Measurements from ENCODE around the gene LRRC8D. TPM values are rescaled to one million over a fixed set of nuclear protein-coding genes. Genes with fewer than 3 reads are reported as not detected.

The LRRC8D gene
- total and polyA plus RNA-seq, 9 of the 15 experiments (the other 6 are each of a cell fraction or from before 2014, with no cell fraction given), result 3.4 to 53.9 (median 15.9) TPM

- no peaks in the 10 kb centered on the region for H3K27me3 ChIP-seq (ENCODE audit: control insufficient read depth in 2 of 2, insufficient read depth in 2 of 2, low read length in 2 of 2)
- peaks cover 20 to 88% of the 10 kb centered on the region in 2 experiments for H3K4me1 ChIP-seq (replicated peaks in 1 of 2; ENCODE audit: control insufficient read depth in 2 of 2, insufficient read depth in 2 of 2, low read length in 2 of 2)
- H3K4me2 ChIP-seq (ENCODE audit: insufficient read depth, low read length), result peak overlapping the region; percentile 48
- ChIA-PET POLR2A (interaction anchor here (0.9 to 1.3 kb wide), 2 partner anchors 11 to 30 kb away, joined by 3 to 4 read pairs; no protein-coding TSS in a partner anchor), CTCF (ENCODE audit: low intra/inter-chr PET ratio) (no interaction called here)
- peaks cover 13% of the 10 kb centered on the region; the same call in 2 of the 3 replicates for H3K36me3 ChIP-seq (ENCODE audit: control insufficient read depth, insufficient read depth, low read length)
- FAIRE-seq, result peak; percentile 55
- BruUV-seq (replicated peaks), result no TSS peak
- WGBS (ENCODE audit: insufficient coverage, low coverage, missing lambda C conversion rate), result 29% methylated on average over 5 of the region's 5 CpGs
- peaks cover 80% of the 10 kb centered on the region for H3K79me2 ChIP-seq (ENCODE audit: control insufficient read depth, insufficient read depth, low read length)
- H2AFZ ChIP-seq (ENCODE audit: low read depth, low read length), result no peak overlapping the region
- in situ Hi-C loops (cut with MboI) (no loop called here), intact Hi-C loops (cut with micrococcal nuclease) (no loop called here)
- ATAC-seq, result peak; percentile 18; the same call in 1 of the 3 replicates
- H4K20me1 ChIP-seq (replicated peaks; ENCODE audit: control insufficient read depth, insufficient read depth, low read length), result no peaks in the 10 kb centered on the region
- H3K27ac ChIP-seq (ENCODE audit: extremely low read depth, low read depth, low read length), result peak overlapping the region; percentile 74
- DNase-seq (ENCODE audit: extremely low read depth in 1 of 4, low spot score in 3 of 4), result peak in 1 of 4 experiments; percentile 76
- H3K9me3 ChIP-seq (replicated peaks; ENCODE audit: control insufficient read depth, insufficient read depth, low read depth, low read length), result no peaks in the 10 kb centered on the region
- no peaks in the 10 kb centered on the region for H3K9me1 ChIP-seq (ENCODE audit: control insufficient read depth, insufficient read depth, low read length)
- H3K4me3 ChIP-seq, result no peak overlapping the region
- H3K9ac ChIP-seq (ENCODE audit: insufficient read depth in 1 of 2, low read depth in 2 of 2, low read length in 2 of 2), result peak overlapping the region; percentile 33 to 35; a peak in 2 of 4 replicates
- TF ChIP-seq RFX7 (CRISPR knock-in tag; IDR thresholded peaks at IDR 0.05) (no peak), CBFA2T3 (IDR thresholded peaks at IDR 0.05) (peak; percentile 71), SMARCA4 (IDR thresholded peaks at IDR 0.05) (0 out of 2 replicates have a peak, but pooled peaks have one; percentile 48), ZKSCAN8 (CRISPR knock-in tag; IDR thresholded peaks at IDR 0.05) (no peak), ZNF717 (CRISPR knock-in tag; IDR thresholded peaks at IDR 0.05) (no peak), RNF2 (IDR thresholded peaks at IDR 0.05) (no peak), EP300 (IDR thresholded peaks at IDR 0.05; ENCODE audit: low read length) (peak; percentile 7; the same call in 1 of the 2 replicates), HIVEP1 (CRISPR knock-in tag; IDR thresholded peaks at IDR 0.05) (no peak), EGR1 (conservative IDR thresholded peaks at IDR 0.05) (0 out of 2 replicates have a peak, but pooled peaks have one; percentile 18), ETS2 (tag; IDR thresholded peaks at IDR 0.05; ENCODE audit: borderline replicate concordance, poor library complexity, severe bottlenecking) (no peak), ARID1B (IDR thresholded peaks at IDR 0.05) (peak; percentile 66), FOXK2 (conservative IDR thresholded peaks at IDR 0.05 in 1 of 2, IDR thresholded peaks at IDR 0.05 in 1 of 2; ENCODE audit: low read depth in 2 of 2) (0 out of 4 replicates have a peak, but pooled peaks have one; percentile 26 to 29), PML (IDR thresholded peaks at IDR 0.05; ENCODE audit: low read length) (no peak), GATAD2B (IDR thresholded peaks at IDR 0.05; ENCODE audit: borderline replicate concordance) (0 out of 2 replicates have a peak, but pooled peaks have one; percentile 12), GABPA (tag; conservative IDR thresholded peaks at IDR 0.05; ENCODE audit: low read depth) (no peak)
- TF ChIP-seq, protein P1, sequence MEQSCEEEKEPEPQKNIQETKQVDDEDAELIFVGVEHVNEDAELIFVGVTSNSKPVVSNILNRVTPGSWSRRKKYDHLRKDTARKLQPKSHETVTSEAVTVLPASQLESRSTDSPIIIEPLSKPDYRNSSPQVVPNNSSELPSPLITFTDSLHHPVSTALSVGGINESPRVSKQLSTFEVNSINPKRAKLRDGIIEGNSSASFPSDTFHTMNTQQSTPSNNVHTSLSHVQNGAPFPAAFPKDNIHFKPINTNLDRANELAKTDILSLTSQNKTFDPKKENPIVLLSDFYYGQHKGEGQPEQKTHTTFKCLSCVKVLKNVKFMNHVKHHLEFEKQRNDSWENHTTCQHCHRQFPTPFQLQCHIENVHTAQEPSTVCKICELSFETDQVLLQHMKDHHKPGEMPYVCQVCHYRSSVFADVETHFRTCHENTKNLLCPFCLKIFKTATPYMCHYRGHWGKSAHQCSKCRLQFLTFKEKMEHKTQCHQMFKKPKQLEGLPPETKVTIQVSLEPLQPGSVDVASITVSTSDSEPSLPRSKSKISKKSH (CRISPR knock-in tag; IDR thresholded peaks at IDR 0.05), result no peak
- TF ChIP-seq, protein P2, sequence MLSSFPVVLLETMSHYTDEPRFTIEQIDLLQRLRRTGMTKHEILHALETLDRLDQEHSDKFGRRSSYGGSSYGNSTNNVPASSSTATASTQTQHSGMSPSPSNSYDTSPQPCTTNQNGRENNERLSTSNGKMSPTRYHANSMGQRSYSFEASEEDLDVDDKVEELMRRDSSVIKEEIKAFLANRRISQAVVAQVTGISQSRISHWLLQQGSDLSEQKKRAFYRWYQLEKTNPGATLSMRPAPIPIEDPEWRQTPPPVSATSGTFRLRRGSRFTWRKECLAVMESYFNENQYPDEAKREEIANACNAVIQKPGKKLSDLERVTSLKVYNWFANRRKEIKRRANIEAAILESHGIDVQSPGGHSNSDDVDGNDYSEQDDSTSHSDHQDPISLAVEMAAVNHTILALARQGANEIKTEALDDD (IDR thresholded peaks at IDR 0.05), result peak; percentile 57; the same call in 1 of the 2 replicates
- TF ChIP-seq, protein P3, sequence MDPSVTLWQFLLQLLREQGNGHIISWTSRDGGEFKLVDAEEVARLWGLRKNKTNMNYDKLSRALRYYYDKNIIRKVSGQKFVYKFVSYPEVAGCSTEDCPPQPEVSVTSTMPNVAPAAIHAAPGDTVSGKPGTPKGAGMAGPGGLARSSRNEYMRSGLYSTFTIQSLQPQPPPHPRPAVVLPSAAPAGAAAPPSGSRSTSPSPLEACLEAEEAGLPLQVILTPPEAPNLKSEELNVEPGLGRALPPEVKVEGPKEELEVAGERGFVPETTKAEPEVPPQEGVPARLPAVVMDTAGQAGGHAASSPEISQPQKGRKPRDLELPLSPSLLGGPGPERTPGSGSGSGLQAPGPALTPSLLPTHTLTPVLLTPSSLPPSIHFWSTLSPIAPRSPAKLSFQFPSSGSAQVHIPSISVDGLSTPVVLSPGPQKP (CRISPR knock-in tag; IDR thresholded peaks at IDR 0.05), result no peak
- TF ChIP-seq, protein P4, sequence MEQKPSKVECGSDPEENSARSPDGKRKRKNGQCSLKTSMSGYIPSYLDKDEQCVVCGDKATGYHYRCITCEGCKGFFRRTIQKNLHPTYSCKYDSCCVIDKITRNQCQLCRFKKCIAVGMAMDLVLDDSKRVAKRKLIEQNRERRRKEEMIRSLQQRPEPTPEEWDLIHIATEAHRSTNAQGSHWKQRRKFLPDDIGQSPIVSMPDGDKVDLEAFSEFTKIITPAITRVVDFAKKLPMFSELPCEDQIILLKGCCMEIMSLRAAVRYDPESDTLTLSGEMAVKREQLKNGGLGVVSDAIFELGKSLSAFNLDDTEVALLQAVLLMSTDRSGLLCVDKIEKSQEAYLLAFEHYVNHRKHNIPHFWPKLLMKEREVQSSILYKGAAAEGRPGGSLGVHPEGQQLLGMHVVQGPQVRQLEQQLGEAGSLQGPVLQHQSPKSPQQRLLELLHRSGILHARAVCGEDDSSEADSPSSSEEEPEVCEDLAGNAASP (IDR thresholded peaks at IDR 0.05), result no peak
Observed at GRCh38 chr1:89888480-89889322, 67.9 kb downstream of the LRRC8D start.
